ENCODE measurements around the gene ITPKC. TPM values are rescaled to one million over a fixed set of nuclear protein-coding genes. Genes with fewer than 3 reads are reported as not detected.

ITPKC gene
- total and polyA plus RNA-seq, 2 of the 13 experiments (the other 11 are each of a cell fraction or from before 2014, with no cell fraction given), result 6.9 to 11.2 TPM

DNA sequence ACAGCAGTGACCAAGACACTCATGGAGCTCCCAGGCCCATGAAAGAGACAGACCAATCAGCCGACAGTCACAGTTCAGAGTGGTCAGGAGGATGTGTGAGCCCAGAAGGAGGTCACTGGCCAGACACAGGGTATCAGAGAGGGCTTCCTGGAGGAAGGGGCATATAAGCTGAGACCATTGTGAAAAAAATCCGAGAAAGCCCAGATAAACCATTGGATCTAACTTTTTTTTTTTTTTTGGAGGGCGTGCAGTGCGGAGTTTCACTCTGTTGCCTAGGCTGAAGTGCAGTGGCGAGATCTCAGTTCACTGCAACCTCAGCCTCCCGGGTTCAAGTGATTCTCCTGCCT is 4.2 kb downstream of the ITPKC start:
- Histone ChIP-seq H3K27ac (ENCODE audit: extremely low read length, insufficient read depth, low read length) (no peak overlapping the region), H3K27me3 (ENCODE audit: control insufficient read depth in 1 of 2, insufficient read depth in 2 of 2, low read length in 2 of 2) (no peaks in the 10 kb centered on the region; a peak in 1 of 5 replicates), H3K4me3 (replicated peaks in 1 of 3; ENCODE audit: insufficient read depth in 1 of 3, low read depth in 2 of 3, low read length in 3 of 3) (no peak overlapping the region), H3K4me1 (ENCODE audit: insufficient read depth, low read length) (peaks cover 36% of the 10 kb centered on the region), H2AFZ (ENCODE audit: low read length) (no peak overlapping the region), H3K9ac (ENCODE audit: insufficient read depth, low read depth, low read length) (no peak overlapping the region; the same call in 1 of the 2 replicates), H3K4me2 (ENCODE audit: low read depth, low read length) (peak overlapping the region; percentile 94), H3K36me3 (replicated peaks in 1 of 2; ENCODE audit: control insufficient read depth in 1 of 2, insufficient read depth in 2 of 2, low read length in 2 of 2) (peaks cover 5 to 27% of the 10 kb centered on the region in 2 experiments; a peak in 4 of 5 replicates), H3K9me3 (ENCODE audit: low read length) (no peaks in the 10 kb centered on the region), H3K79me2 (ENCODE audit: insufficient read depth, low read length) (peaks cover 57% of the 10 kb centered on the region), H4K20me1 (ENCODE audit: insufficient read depth, low read length) (0 out of 2 replicates have a peak, but pooled peaks cover 4% of the 10 kb centered on the region)
- TF ChIP-seq ZNF256 (CRISPR knock-in tag; conservative IDR thresholded peaks at IDR 0.05), result no peak
- TF ChIP-seq DR1 (CRISPR knock-in tag; IDR thresholded peaks at IDR 0.05), result no peak
- TF ChIP-seq ELF1 (CRISPR knock-in tag; IDR thresholded peaks at IDR 0.05), result no peak
- TF ChIP-seq ZNF329 (CRISPR knock-in tag; IDR thresholded peaks at IDR 0.05; ENCODE audit: low read depth), result no peak
- no peak for TF ChIP-seq POLR2AphosphoS5 (IDR thresholded peaks at IDR 0.05; ENCODE audit: low read depth, low read length)
- no peak for TF ChIP-seq SMAD1 (CRISPR knock-in tag; IDR thresholded peaks at IDR 0.05; ENCODE audit: borderline replicate concordance, low read depth)
- no peak for TF ChIP-seq ZNF331 (CRISPR knock-in tag; IDR thresholded peaks at IDR 0.05)
- no peak for TF ChIP-seq ATF7 (IDR thresholded peaks at IDR 0.05)
- no peak for TF ChIP-seq ATF7 (CRISPR knock-in tag; IDR thresholded peaks at IDR 0.05)
- TF ChIP-seq ZNF24 (IDR thresholded peaks at IDR 0.05), result no peak
- TF ChIP-seq GTF3A (CRISPR knock-in tag; conservative IDR thresholded peaks at IDR 0.05), result no peak
- TF ChIP-seq ZNF207 (IDR thresholded peaks at IDR 0.05; ENCODE audit: borderline replicate concordance), result no peak
- TF ChIP-seq, protein P1, sequence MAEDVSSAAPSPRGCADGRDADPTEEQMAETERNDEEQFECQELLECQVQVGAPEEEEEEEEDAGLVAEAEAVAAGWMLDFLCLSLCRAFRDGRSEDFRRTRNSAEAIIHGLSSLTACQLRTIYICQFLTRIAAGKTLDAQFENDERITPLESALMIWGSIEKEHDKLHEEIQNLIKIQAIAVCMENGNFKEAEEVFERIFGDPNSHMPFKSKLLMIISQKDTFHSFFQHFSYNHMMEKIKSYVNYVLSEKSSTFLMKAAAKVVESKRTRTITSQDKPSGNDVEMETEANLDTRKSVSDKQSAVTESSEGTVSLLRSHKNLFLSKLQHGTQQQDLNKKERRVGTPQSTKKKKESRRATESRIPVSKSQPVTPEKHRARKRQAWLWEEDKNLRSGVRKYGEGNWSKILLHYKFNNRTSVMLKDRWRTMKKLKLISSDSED (CRISPR knock-in tag; IDR thresholded peaks at IDR 0.05), result no peak
- no peak for TF ChIP-seq ZNF768 (CRISPR knock-in tag; IDR thresholded peaks at IDR 0.05)
- no peak for TF ChIP-seq ETV6 (CRISPR knock-in tag; conservative IDR thresholded peaks at IDR 0.05)
- TF ChIP-seq STAG1 (CRISPR knock-in tag; IDR thresholded peaks at IDR 0.05), result no peak
- no peak for TF ChIP-seq ZNF569 (CRISPR knock-in tag; IDR thresholded peaks at IDR 0.05; ENCODE audit: borderline replicate concordance)
- TF ChIP-seq, protein P2, sequence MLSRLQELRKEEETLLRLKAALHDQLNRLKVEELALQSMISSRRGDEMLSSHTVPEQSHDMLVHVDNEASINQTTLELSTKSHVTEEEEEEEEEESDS (CRISPR knock-in tag; IDR thresholded peaks at IDR 0.05; ENCODE audit: borderline replicate concordance), result no peak
- intact Hi-C loops (cut with micrococcal nuclease; ENCODE audit: unreplicated experiment), result no loop called here
- in situ Hi-C loops (cut with HindIII; ENCODE audit: extremely low pct_ligation_motif_present, low pct_unique_long_range_greater_than_20kb), result no loop called here
- FAIRE-seq, result no peak
- no TSS peak for BruUV-seq (replicated peaks)
- CTCF ChIA-PET (ENCODE audit: low intra/inter-chr PET ratio, low total read pairs), result no interaction called here
- POLR2A ChIA-PET, result interaction anchor here (0.6 to 2.2 kb wide), 3 partner anchors 23 to 142 kb away, joined by 3 to 9 read pairs (median 3); partner anchors contain the start of genes ACTMAP and SNRPA
- WGBS (ENCODE audit: low lambda C conversion rate), result 86% methylated on average over 4 of the region's 6 CpGs
- DNase-seq (ENCODE audit: low spot score), result no peak
- ATAC-seq, result no peak

Measured in HepG2 (cell line).